ENCODE data around the gene TBX5. TPM values are rescaled to one million over a fixed set of nuclear protein-coding genes. Genes with fewer than 3 reads are reported as not detected.

TBX5 gene
- total and polyA plus RNA-seq, 2 donors (not counting 1 experiment from before 2014, with no cell fraction given) = not detected

- Histone ChIP-seq H3K79me2 (ENCODE audit: control insufficient read depth, insufficient read depth, low read length) (no peaks in the 10 kb centered on the region), H3K9me3 (ENCODE audit: control extremely low read depth in 1 of 3, control insufficient read depth in 2 of 3, insufficient read depth in 1 of 3, low read length in 2 of 3) (peaks cover 0 to 29% (median 0%) of the 10 kb centered on the region in 3 donors), H3K4me2 (replicated peaks; ENCODE audit: low read depth, low read length, poor library complexity, severe bottlenecking) (no peak overlapping the region), H2AFZ (ENCODE audit: insufficient read depth, low read depth, low read length, poor library complexity, severe bottlenecking) (no peak overlapping the region), H3K4me1 (ENCODE audit: control insufficient read depth in 2 of 2, insufficient read depth in 2 of 2, low read length in 2 of 2) (peaks cover 0 to 8% of the 10 kb centered on the region in 2 donors), H3K27ac (ENCODE audit: low read length in 2 of 2) (no peak overlapping the region), H3K27me3 (replicated peaks in 1 of 4; ENCODE audit: control extremely low read depth in 1 of 4, control insufficient read depth in 3 of 4, insufficient read depth in 4 of 4, low read length in 3 of 4) (peaks cover 0 to 76% (median 46%) of the 10 kb centered on the region in 4 experiments), H3K4me3 (ENCODE audit: control extremely low read depth in 1 of 5, extremely low read depth in 1 of 5, insufficient read depth in 1 of 5, low read depth in 2 of 5, low read length in 4 of 5) (no peak overlapping the region), H3K9ac (ENCODE audit: low read length) (no peak overlapping the region), H4K20me1 (ENCODE audit: control insufficient read depth, insufficient read depth, low read length, poor library complexity, severe bottlenecking) (no peaks in the 10 kb centered on the region), H3K36me3 (replicated peaks in 1 of 2; ENCODE audit: control extremely low read depth in 1 of 2, control insufficient read depth in 1 of 2, extremely low read depth in 1 of 2, insufficient read depth in 2 of 2, low read length in 1 of 2) (no peaks in the 10 kb centered on the region)
- Mint-ChIP-seq H3K4me1 (peaks cover 7% of the 10 kb centered on the region), H3K27ac (no peak overlapping the region), H3K4me3 (no peak overlapping the region), H3K27me3 (peaks cover 82% of the 10 kb centered on the region), H3K9me3 (ENCODE audit: insufficient read depth) (no peaks in the 10 kb centered on the region)
- TF ChIP-seq EZH2 (IDR thresholded peaks at IDR 0.05; ENCODE audit: borderline replicate concordance, insufficient read depth, low read depth, low read length, poor library complexity, severe bottlenecking) (no peak), CTCF (IDR thresholded peaks at IDR 0.05) (no peak)
- ChIA-PET CTCF (no interaction called here), POLR2A (no interaction called here)
- intact Hi-C loops (cut with micrococcal nuclease) = no loop called here
- DNase-seq (no peak), ATAC-seq (ENCODE audit: low read depth) (no peak)
- 5% methylated on average over 16 of the region's 24 CpGs for WGBS (ENCODE audit: insufficient coverage)
Measured at GRCh38 chr12:114406316-114406983, 506 bp upstream of the TBX5 start.

GRCh38 chr12:114404926-114405518, 922 bp downstream of the TBX5 start:
- Mint-ChIP-seq H3K27ac (no peak overlapping the region), H3K4me1 (peaks cover 7% of the 10 kb centered on the region), H3K27me3 (peaks cover 78% of the 10 kb centered on the region), H3K9me3 (ENCODE audit: insufficient read depth) (no peaks in the 10 kb centered on the region), H3K4me3 (no peak overlapping the region)
- H3K9me3 ChIP-seq (ENCODE audit: control extremely low read depth in 1 of 3, control insufficient read depth in 2 of 3, insufficient read depth in 1 of 3, low read length in 2 of 3) = peaks cover 0 to 33% (median 0%) of the 10 kb centered on the region in 3 donors
- no peak overlapping the region for H3K4me2 ChIP-seq (replicated peaks; ENCODE audit: low read depth, low read length, poor library complexity, severe bottlenecking)
- POLR2A ChIA-PET = no interaction called here
- H3K27me3 ChIP-seq (replicated peaks in 1 of 4; ENCODE audit: control extremely low read depth in 1 of 4, control insufficient read depth in 3 of 4, insufficient read depth in 4 of 4, low read length in 3 of 4) = peaks cover 0 to 70% (median 45%) of the 10 kb centered on the region in 4 experiments
- no peaks in the 10 kb centered on the region for H3K79me2 ChIP-seq (ENCODE audit: control insufficient read depth, insufficient read depth, low read length)
- 10% methylated on average over 36 of the region's 38 CpGs for WGBS (ENCODE audit: insufficient coverage)
- peaks cover 0 to 8% of the 10 kb centered on the region in 2 donors for H3K4me1 ChIP-seq (ENCODE audit: control insufficient read depth in 2 of 2, insufficient read depth in 2 of 2, low read length in 2 of 2)
- no peak overlapping the region for H2AFZ ChIP-seq (ENCODE audit: insufficient read depth, low read depth, low read length, poor library complexity, severe bottlenecking)
- no peak overlapping the region for H3K27ac ChIP-seq (ENCODE audit: low read length in 2 of 2)
- H3K36me3 ChIP-seq (replicated peaks in 1 of 2; ENCODE audit: control extremely low read depth in 1 of 2, control insufficient read depth in 1 of 2, extremely low read depth in 1 of 2, insufficient read depth in 2 of 2, low read length in 1 of 2) = no peaks in the 10 kb centered on the region
- intact Hi-C loops (cut with micrococcal nuclease) = no loop called here
- no peak overlapping the region for H3K9ac ChIP-seq (ENCODE audit: low read length)
- no peak for DNase-seq
- no peak overlapping the region for H3K4me3 ChIP-seq (ENCODE audit: control extremely low read depth in 1 of 5, extremely low read depth in 1 of 5, insufficient read depth in 1 of 5, low read depth in 2 of 5, low read length in 4 of 5)
- no peaks in the 10 kb centered on the region for H4K20me1 ChIP-seq (ENCODE audit: control insufficient read depth, insufficient read depth, low read length, poor library complexity, severe bottlenecking)
- TF ChIP-seq EZH2 (IDR thresholded peaks at IDR 0.05; ENCODE audit: borderline replicate concordance, insufficient read depth, low read depth, low read length, poor library complexity, severe bottlenecking) = no peak
- TF ChIP-seq CTCF (IDR thresholded peaks at IDR 0.05) = no peak
- no peak for ATAC-seq (ENCODE audit: low read depth)
- CTCF ChIA-PET = no interaction called here

All from B cell (primary cell).